SK-N-SH treated with all-trans-retinoic acid at 6 μM for 48 hours (cell line): ENCODE data around the gene SLC7A9.

Experiments
- GLIS3 ChIP-seq: fragments of 250-450 bp; sonication (Bioruptor Pico); IDR thresholded peaks from 2 replicates; pipeline ENCODE4 v1.5.0; 2020; ENCODE audit warnings: mild to moderate bottlenecking, moderate library complexity
- PPARA ChIP-seq: fragments of 250-450 bp; sonication (Bioruptor Pico); IDR thresholded peaks from 2 replicates; pipeline ENCODE4 v1.5.0; 2020; ENCODE audit warnings: mild to moderate bottlenecking, borderline replicate concordance
- ZFP3 ChIP-seq: fragments of 250-450 bp; sonication (Bioruptor Pico); IDR thresholded peaks from 2 replicates; pipeline ENCODE4 v1.5.0; 2020; ENCODE audit warnings: mild to moderate bottlenecking, moderate library complexity
- TF ChIP-seq, protein P1 (sequence below): fragments of 250-450 bp; sonication (Bioruptor Pico); IDR thresholded peaks from 2 replicates; pipeline ENCODE4 v1.5.1; 2020; ENCODE audit warnings: low read depth, mild to moderate bottlenecking, moderate library complexity
- TF ChIP-seq, protein P2 (sequence below): fragments of 250-450 bp; sonication (Bioruptor Pico); IDR thresholded peaks from 2 replicates; pipeline ENCODE4 v1.8.0; 2020; ENCODE audit warnings: mild to moderate bottlenecking, moderate library complexity, borderline replicate concordance

GRCh38 chr19:32869369-32869965, at the start of gene SLC7A9:
- TF ChIP-seq, protein P1, sequence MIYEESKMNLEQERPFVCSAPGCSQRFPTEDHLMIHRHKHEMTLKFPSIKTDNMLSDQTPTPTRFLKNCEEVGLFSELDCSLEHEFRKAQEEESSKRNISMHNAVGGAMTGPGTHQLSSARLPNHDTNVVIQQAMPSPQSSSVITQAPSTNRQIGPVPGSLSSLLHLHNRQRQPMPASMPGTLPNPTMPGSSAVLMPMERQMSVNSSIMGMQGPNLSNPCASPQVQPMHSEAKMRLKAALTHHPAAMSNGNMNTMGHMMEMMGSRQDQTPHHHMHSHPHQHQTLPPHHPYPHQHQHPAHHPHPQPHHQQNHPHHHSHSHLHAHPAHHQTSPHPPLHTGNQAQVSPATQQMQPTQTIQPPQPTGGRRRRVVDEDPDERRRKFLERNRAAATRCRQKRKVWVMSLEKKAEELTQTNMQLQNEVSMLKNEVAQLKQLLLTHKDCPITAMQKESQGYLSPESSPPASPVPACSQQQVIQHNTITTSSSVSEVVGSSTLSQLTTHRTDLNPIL = no peak
- TF ChIP-seq, protein P2, sequence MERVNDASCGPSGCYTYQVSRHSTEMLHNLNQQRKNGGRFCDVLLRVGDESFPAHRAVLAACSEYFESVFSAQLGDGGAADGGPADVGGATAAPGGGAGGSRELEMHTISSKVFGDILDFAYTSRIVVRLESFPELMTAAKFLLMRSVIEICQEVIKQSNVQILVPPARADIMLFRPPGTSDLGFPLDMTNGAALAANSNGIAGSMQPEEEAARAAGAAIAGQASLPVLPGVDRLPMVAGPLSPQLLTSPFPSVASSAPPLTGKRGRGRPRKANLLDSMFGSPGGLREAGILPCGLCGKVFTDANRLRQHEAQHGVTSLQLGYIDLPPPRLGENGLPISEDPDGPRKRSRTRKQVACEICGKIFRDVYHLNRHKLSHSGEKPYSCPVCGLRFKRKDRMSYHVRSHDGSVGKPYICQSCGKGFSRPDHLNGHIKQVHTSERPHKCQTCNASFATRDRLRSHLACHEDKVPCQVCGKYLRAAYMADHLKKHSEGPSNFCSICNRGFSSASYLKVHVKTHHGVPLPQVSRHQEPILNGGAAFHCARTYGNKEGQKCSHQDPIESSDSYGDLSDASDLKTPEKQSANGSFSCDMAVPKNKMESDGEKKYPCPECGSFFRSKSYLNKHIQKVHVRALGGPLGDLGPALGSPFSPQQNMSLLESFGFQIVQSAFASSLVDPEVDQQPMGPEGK (CRISPR knock-in tag) = no peak
- TF ChIP-seq PPARA (CRISPR knock-in tag) (no peak), ZFP3 (CRISPR knock-in tag) (no peak), GLIS3 (CRISPR knock-in tag) (no peak)
